ENCODE measurements around the gene PDPN.

The PDPN gene

GRCh38 chr1:13616234-13616633 is 32.6 kb downstream of the PDPN start:
- Histone ChIP-seq H3K27me3 (ENCODE audit: insufficient read depth, low read length) (no peaks in the 10 kb centered on the region), H2AFZ (ENCODE audit: low read length, unreplicated experiment) (no peak overlapping the region), H3K4me1 (ENCODE audit: control insufficient read depth, insufficient read depth, low read length, unreplicated experiment) (no peaks in the 10 kb centered on the region), H3K36me3 (ENCODE audit: insufficient read depth, low read length) (no peaks in the 10 kb centered on the region), H3K79me2 (ENCODE audit: control insufficient read depth, insufficient read depth, low read length, unreplicated experiment) (no peaks in the 10 kb centered on the region), H3K4me3 (ENCODE audit: low read depth, low read length) (no peak overlapping the region), H3K27ac (ENCODE audit: low read depth, low read length) (no peak overlapping the region)

- no peaks in the 10 kb centered on the region for H3K4me1 ChIP-seq (ENCODE audit: control insufficient read depth, insufficient read depth, low read length, unreplicated experiment)
- H3K79me2 ChIP-seq (ENCODE audit: control insufficient read depth, insufficient read depth, low read length, unreplicated experiment), result no peaks in the 10 kb centered on the region
- no peaks in the 10 kb centered on the region for H3K36me3 ChIP-seq (ENCODE audit: insufficient read depth, low read length)
- no peak overlapping the region for H2AFZ ChIP-seq (ENCODE audit: low read length, unreplicated experiment)
- H3K27ac ChIP-seq (ENCODE audit: low read depth, low read length), result no peak overlapping the region
- no peak overlapping the region for H3K4me3 ChIP-seq (ENCODE audit: low read depth, low read length)
- no peaks in the 10 kb centered on the region for H3K27me3 ChIP-seq (ENCODE audit: insufficient read depth, low read length)
Measured at GRCh38 chr1:13617108-13617507, 33.5 kb downstream of the PDPN start.

GRCh38 chr1:13617773-13618172 is 34.1 kb downstream of the PDPN start:
- Histone ChIP-seq H3K79me2 (ENCODE audit: control insufficient read depth, insufficient read depth, low read length, unreplicated experiment) (no peaks in the 10 kb centered on the region), H3K36me3 (ENCODE audit: insufficient read depth, low read length) (no peaks in the 10 kb centered on the region), H3K4me3 (ENCODE audit: low read depth, low read length) (no peak overlapping the region), H3K27me3 (ENCODE audit: insufficient read depth, low read length) (no peaks in the 10 kb centered on the region), H2AFZ (ENCODE audit: low read length, unreplicated experiment) (no peak overlapping the region), H3K4me1 (ENCODE audit: control insufficient read depth, insufficient read depth, low read length, unreplicated experiment) (no peaks in the 10 kb centered on the region), H3K27ac (ENCODE audit: low read depth, low read length) (no peak overlapping the region)

GRCh38 chr1:13618483-13618882 is 34.9 kb downstream of the PDPN start:
- Histone ChIP-seq H3K27ac (ENCODE audit: low read depth, low read length) (no peak overlapping the region), H3K79me2 (ENCODE audit: control insufficient read depth, insufficient read depth, low read length, unreplicated experiment) (no peaks in the 10 kb centered on the region), H3K4me3 (ENCODE audit: low read depth, low read length) (no peak overlapping the region), H3K36me3 (ENCODE audit: insufficient read depth, low read length) (no peaks in the 10 kb centered on the region), H2AFZ (ENCODE audit: low read length, unreplicated experiment) (no peak overlapping the region), H3K4me1 (ENCODE audit: control insufficient read depth, insufficient read depth, low read length, unreplicated experiment) (no peaks in the 10 kb centered on the region), H3K27me3 (ENCODE audit: insufficient read depth, low read length) (no peaks in the 10 kb centered on the region)

DNA sequence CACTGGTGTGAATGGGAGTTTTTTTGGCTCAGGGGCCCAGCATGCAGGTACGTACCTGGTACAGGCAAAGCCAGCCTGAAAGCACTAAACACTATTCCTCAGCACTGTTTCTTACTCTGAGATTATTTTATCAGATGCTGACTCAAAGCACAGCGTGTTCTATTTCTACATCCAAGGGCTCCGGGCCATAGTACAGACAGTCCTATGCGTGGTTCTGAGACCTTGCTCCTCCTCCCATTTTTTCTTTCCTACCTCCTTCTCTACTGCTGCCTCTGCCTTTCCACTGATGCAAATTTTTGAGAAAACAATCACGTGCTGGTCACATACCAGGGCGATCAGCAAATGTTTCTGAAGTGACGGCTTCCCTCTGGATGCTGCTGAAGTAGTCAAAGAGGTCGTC is 36.3 kb downstream of the PDPN start:
- Histone ChIP-seq H3K27ac (ENCODE audit: low read depth, low read length) (no peak overlapping the region), H3K4me1 (ENCODE audit: control insufficient read depth, insufficient read depth, low read length, unreplicated experiment) (no peaks in the 10 kb centered on the region), H3K4me3 (ENCODE audit: low read depth, low read length) (no peak overlapping the region), H3K36me3 (ENCODE audit: insufficient read depth, low read length) (no peaks in the 10 kb centered on the region), H3K79me2 (ENCODE audit: control insufficient read depth, insufficient read depth, low read length, unreplicated experiment) (no peaks in the 10 kb centered on the region), H3K27me3 (ENCODE audit: insufficient read depth, low read length) (no peaks in the 10 kb centered on the region), H2AFZ (ENCODE audit: low read length, unreplicated experiment) (no peak overlapping the region)

- Histone ChIP-seq H3K27ac (ENCODE audit: low read depth, low read length) (no peak overlapping the region), H3K4me1 (ENCODE audit: control insufficient read depth, insufficient read depth, low read length, unreplicated experiment) (no peaks in the 10 kb centered on the region), H3K27me3 (ENCODE audit: insufficient read depth, low read length) (no peaks in the 10 kb centered on the region), H2AFZ (ENCODE audit: low read length, unreplicated experiment) (no peak overlapping the region), H3K4me3 (ENCODE audit: low read depth, low read length) (no peak overlapping the region), H3K79me2 (ENCODE audit: control insufficient read depth, insufficient read depth, low read length, unreplicated experiment) (no peaks in the 10 kb centered on the region), H3K36me3 (ENCODE audit: insufficient read depth, low read length) (no peaks in the 10 kb centered on the region)
Measured at GRCh38 chr1:13620825-13621224, 37.2 kb downstream of the PDPN start.

DNA sequence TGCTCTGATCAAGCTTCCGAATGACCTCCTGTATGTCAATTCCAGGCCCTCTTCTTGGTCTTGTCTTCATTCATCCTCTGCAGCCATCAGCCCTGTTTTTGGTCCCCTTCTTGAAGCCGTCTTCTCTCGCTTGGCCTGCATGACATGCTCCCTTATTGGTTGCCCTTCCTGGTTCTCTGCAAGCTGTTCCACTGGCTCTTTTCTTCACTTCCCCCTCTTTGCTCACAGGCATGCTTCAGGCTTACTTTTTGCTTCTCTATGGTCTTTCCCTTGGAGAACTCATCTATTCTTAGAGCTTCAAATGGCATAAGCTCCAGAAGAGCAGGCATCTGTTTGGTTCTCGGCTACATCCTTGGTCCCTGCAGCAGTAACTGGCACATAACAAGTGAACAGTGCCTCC is 38.8 kb downstream of the PDPN start:
- Histone ChIP-seq H2AFZ (ENCODE audit: low read length, unreplicated experiment) (no peak overlapping the region), H3K27me3 (ENCODE audit: insufficient read depth, low read length) (no peaks in the 10 kb centered on the region), H3K36me3 (ENCODE audit: insufficient read depth, low read length) (no peaks in the 10 kb centered on the region), H3K79me2 (ENCODE audit: control insufficient read depth, insufficient read depth, low read length, unreplicated experiment) (no peaks in the 10 kb centered on the region), H3K4me3 (ENCODE audit: low read depth, low read length) (no peak overlapping the region), H3K27ac (ENCODE audit: low read depth, low read length) (no peak overlapping the region), H3K4me1 (ENCODE audit: control insufficient read depth, insufficient read depth, low read length, unreplicated experiment) (no peaks in the 10 kb centered on the region)

DNA sequence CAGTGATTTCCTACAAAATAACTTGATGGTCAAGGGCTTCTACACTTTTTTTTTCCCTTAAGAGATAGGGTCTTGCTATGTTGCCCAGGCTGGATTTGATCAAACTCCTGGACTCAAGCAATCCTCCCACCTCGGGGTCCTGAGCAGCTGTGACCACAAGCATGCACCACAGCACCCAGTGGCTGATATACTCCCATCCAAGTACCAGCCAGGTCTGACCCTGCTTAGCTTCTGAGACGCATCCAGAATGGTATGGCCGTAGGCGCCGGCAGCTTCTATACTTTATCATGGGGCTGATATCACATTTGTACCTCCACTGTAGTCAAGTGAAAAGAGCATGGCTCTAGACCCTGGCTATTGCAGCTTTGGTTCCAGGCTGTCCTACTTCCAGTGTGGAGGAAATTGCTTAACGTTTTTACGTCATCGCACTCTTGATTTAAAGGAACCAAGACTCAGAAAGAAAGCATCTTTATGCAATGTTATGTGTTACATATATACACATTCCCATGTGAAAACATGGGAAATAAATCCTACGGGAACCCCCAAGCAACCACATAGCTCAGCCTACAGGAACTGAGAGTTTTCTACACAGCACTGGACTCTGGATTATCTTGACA is 39.5 kb downstream of the PDPN start:
- no peak overlapping the region for H2AFZ ChIP-seq (ENCODE audit: low read length, unreplicated experiment)
- no peaks in the 10 kb centered on the region for H3K36me3 ChIP-seq (ENCODE audit: insufficient read depth, low read length)
- H3K4me3 ChIP-seq (ENCODE audit: low read depth, low read length), result no peak overlapping the region
- no peaks in the 10 kb centered on the region for H3K4me1 ChIP-seq (ENCODE audit: control insufficient read depth, insufficient read depth, low read length, unreplicated experiment)
- no peaks in the 10 kb centered on the region for H3K79me2 ChIP-seq (ENCODE audit: control insufficient read depth, insufficient read depth, low read length, unreplicated experiment)
- H3K27ac ChIP-seq (ENCODE audit: low read depth, low read length), result no peak overlapping the region
- no peaks in the 10 kb centered on the region for H3K27me3 ChIP-seq (ENCODE audit: insufficient read depth, low read length)

- Histone ChIP-seq H3K27me3 (ENCODE audit: insufficient read depth, low read length) (no peaks in the 10 kb centered on the region), H3K4me1 (ENCODE audit: control insufficient read depth, insufficient read depth, low read length, unreplicated experiment) (no peaks in the 10 kb centered on the region), H3K4me3 (ENCODE audit: low read depth, low read length) (no peak overlapping the region), H3K36me3 (ENCODE audit: insufficient read depth, low read length) (no peaks in the 10 kb centered on the region), H3K79me2 (ENCODE audit: control insufficient read depth, insufficient read depth, low read length, unreplicated experiment) (no peaks in the 10 kb centered on the region), H3K27ac (ENCODE audit: low read depth, low read length) (no peak overlapping the region), H2AFZ (ENCODE audit: low read length, unreplicated experiment) (no peak overlapping the region)
Measured at GRCh38 chr1:13624526-13624925, 40.9 kb downstream of the PDPN start.

DNA sequence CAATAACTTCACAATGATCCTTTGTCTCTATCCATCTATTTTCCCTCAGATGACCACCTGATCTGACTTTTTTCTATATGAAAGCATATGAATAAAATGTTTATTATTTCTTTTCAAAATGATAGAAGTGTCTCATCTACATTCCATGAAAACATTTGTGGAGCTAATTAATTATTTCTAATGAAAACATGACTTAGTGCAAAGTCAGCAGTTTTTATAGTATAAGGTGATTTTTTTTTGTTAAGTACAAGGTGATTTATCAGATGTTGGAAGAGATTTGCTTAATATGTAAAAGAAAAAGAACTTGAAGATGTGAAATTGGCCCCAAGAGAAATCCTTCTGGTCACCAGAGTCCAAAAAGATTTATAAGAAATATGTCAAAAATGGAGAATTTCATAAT is 43.5 kb downstream of the PDPN start:
- Histone ChIP-seq H3K27ac (ENCODE audit: low read depth, low read length) (no peak overlapping the region), H3K36me3 (ENCODE audit: insufficient read depth, low read length) (no peaks in the 10 kb centered on the region), H3K27me3 (ENCODE audit: insufficient read depth, low read length) (no peaks in the 10 kb centered on the region), H3K79me2 (ENCODE audit: control insufficient read depth, insufficient read depth, low read length, unreplicated experiment) (no peaks in the 10 kb centered on the region), H2AFZ (ENCODE audit: low read length, unreplicated experiment) (no peak overlapping the region), H3K4me3 (ENCODE audit: low read depth, low read length) (no peak overlapping the region), H3K4me1 (ENCODE audit: control insufficient read depth, insufficient read depth, low read length, unreplicated experiment) (no peaks in the 10 kb centered on the region)

GRCh38 chr1:13628218-13628617 is 44.6 kb downstream of the PDPN start:
- Histone ChIP-seq H3K27me3 (ENCODE audit: insufficient read depth, low read length) (no peaks in the 10 kb centered on the region), H3K4me3 (ENCODE audit: low read depth, low read length) (no peak overlapping the region), H3K4me1 (ENCODE audit: control insufficient read depth, insufficient read depth, low read length, unreplicated experiment) (no peaks in the 10 kb centered on the region), H3K27ac (ENCODE audit: low read depth, low read length) (no peak overlapping the region), H3K36me3 (ENCODE audit: insufficient read depth, low read length) (no peaks in the 10 kb centered on the region), H3K79me2 (ENCODE audit: control insufficient read depth, insufficient read depth, low read length, unreplicated experiment) (no peaks in the 10 kb centered on the region), H2AFZ (ENCODE audit: low read length, unreplicated experiment) (no peak overlapping the region)
